GM18520 (cell line): ENCODE measurements around the gene OLA1.

Source experiments
- ATAC-seq: cut with Tn5 transposase; IDR thresholded peaks from one replicate; pipeline ENCODE4 v1.9.1; 2021; ENCODE audit not compliant: unreplicated experiment

OLA1 gene

DNA sequence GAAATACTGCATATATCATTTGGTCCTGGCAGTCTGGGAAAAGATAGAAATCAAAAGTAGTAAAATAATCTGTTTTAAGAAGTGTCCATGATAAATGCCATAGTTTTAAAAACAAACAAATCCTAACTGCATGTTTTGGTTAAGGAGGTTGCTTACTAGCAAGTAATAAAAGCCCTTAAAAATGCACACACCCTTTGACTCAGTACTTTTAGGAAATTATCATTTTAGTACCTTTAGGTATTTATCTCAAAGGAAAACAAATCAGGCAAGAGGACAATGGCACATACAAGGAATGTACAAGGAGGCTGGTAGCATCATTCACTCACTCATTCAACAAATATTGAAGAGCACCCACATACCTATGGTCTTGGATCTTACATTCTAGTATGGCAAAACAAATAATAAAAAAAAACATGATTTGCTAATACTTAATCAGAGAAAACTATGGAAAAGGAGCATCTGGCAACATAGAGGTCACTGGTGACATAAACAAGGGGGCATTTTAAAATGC, 67.6 kb downstream of the OLA1 start:
- ATAC-seq: no peak

GRCh38 chr2:174180165-174180724, 68.1 kb downstream of the OLA1 start:
- ATAC-seq: no peak

GRCh38 chr2:174177316-174177890, 70.9 kb downstream of the OLA1 start:
- no peak for ATAC-seq

DNA sequence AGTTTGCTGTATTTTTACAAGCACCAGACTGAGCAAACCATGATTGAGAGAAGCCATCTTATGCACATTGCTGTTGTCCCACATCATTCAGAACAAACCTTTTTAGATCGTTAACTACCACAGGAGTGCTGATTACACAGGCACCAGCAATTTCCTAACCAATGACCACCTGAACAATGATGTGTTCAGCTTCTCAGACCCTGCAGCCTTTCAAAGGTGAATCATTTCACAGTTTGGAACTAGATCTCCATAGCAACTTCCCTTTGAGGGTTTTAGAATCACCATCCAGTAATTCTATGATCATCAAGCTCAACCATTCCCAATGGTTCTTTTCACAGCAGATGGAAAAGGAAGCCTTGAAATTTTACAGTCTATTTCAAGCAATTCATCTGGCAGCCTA, 71.4 kb downstream of the OLA1 start:
- no peak for ATAC-seq

DNA sequence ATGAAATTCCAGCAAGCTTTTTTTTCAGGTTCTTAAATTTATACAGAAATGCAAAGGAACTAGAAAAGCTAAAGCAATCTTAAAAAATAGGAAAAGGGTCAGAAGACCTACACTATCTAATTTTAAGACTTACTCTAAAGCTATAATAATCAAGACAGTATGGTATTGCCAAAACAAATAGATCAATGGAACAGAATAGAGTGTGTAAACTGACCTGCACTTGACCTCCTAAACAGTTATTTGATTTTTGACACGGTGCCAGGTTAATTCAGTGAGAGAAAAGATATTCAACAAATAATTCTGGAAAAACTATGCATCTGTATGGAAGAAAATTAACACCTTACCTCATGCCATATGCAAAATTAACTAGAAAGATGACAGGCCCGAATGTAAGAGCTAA, 73.6 kb downstream of the OLA1 start:
- no peak for ATAC-seq

- no peak for ATAC-seq
Observed at GRCh38 chr2:174172802-174173355, 75.5 kb downstream of the OLA1 start.

- ATAC-seq: no peak
Observed at GRCh38 chr2:174171686-174172445, 76.5 kb downstream of the OLA1 start.

DNA sequence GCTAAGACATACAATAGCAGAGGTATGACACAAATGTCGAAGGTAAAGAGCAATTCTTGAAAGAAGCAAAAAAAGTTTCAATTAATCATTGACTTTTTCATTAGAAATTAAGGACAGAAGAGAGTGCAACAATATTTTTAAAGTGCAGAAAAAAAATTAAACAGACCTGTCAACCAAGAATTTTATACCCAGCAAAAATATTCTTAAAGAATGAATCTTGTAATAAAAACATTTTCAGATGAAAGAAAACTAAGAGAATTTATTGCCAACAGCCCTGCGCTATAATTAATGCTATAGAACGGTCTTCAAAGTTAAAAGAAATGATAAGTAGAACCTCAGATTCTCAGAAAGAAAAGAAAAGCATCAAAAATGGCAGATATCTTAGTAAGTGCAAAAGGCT, 79.0 kb downstream of the OLA1 start:
- ATAC-seq: no peak

- ATAC-seq: no peak
Observed at GRCh38 chr2:174166261-174166660, 82.1 kb downstream of the OLA1 start.

- ATAC-seq: no peak
Observed at GRCh38 chr2:174161490-174161889, 86.8 kb downstream of the OLA1 start.

DNA sequence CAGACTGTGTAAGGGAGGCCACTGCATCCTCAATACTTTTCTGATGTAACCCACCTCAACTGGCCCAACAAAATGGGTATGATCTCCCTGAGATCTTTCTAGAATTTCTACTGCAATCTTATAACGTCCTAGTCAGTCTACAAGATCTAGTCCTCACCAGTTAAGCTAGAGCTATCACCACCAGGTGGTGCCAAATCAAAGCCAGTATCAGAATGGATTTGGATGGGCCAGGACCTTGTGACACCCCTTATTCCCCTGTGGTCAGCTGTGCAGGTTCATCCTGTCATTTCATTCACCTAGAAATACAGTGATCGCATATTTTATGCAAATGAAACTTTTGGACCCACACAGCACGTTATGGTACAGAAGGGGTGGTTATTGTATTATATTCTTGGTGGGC, 90.3 kb downstream of the OLA1 start:
- no peak for ATAC-seq

DNA sequence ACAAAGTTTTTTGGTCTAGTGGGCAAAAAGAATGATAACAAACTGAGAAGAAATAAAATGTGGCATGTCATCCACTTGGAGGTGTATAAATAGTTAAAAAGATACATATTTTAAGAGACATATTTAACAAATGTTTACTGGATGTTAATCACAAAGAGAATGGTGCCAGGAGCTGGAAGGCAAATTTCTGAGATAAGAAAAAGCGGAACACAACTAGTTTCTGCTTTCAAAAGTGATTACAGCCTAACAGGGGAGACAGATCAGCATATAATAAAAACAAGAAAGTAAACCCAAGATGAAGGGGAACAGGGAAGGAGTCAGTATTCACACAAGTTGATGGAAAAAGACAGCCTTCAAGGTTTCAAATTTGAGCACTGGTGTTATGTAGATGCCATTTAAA, 91.3 kb downstream of the OLA1 start:
- no peak for ATAC-seq

DNA sequence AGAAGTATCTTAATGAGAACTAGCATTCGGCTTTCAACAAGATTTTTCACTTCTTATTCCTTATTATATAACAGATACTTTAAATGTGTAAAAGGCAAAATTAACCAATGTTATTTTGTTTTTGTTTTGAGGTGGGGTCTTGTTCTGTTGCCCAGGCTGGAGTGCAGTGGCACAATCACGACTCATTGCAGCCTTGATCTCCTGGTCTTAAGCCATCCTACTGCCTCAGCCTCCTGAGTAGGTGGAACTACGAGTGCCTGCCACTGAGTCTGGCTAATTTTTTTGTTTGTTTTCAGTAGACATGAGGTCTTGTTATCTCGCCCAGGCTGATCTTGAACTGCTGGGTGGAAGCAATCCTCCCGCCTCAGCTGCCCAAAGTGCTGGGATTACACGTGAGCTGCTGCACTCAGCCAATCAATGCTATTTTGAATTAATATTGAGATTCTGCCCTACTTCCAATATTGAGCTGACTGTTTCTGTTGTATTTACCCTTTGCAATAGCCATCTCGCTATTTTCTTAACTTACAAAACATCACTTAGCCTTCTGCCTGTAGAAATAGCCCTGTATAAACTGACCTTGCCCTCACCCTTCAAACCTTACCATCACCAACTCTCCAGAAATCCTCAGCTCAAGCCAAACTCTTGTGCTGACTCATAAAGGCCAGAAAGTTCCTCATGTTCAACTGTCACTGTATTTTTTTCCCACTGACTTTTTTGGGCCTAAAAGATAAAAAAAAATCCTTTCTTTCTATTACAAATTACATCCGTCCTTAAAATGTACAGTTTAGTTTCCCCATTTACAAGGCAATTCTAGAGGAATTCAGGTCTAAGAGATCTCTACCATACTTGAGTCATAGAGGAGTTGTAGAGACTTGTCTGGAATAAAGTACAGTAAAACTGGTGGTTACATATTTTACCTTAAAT, 94.3 kb downstream of the OLA1 start:
- ATAC-seq: no peak

GRCh38 chr2:174149530-174149929, 98.8 kb downstream of the OLA1 start:
- ATAC-seq: no peak

DNA sequence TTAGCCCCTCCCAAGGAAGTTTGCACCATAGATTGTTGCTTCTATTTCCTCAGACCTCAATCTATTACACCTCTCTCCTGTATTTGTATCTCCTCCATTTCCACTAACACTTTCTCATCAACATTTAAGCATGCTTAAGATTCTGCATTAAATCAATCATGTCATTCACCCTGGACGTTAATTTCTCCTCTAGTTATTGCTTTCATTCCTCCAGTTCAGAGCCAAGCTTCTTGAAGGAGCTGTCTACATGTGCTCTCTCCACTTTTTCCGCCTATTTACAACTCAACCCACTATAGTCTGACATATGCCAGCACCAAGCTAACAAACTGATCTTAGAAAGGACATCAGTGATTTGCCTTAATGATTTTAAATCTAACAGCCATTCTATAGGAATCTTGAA, 99.5 kb downstream of the OLA1 start:
- no peak for ATAC-seq

GRCh38 chr2:174145827-174146226, 102.5 kb downstream of the OLA1 start:
- ATAC-seq: no peak

GRCh38 chr2:174142290-174142689, 106.0 kb downstream of the OLA1 start:
- no peak for ATAC-seq

GRCh38 chr2:174138161-174138560, 110.2 kb downstream of the OLA1 start:
- ATAC-seq: no peak

DNA sequence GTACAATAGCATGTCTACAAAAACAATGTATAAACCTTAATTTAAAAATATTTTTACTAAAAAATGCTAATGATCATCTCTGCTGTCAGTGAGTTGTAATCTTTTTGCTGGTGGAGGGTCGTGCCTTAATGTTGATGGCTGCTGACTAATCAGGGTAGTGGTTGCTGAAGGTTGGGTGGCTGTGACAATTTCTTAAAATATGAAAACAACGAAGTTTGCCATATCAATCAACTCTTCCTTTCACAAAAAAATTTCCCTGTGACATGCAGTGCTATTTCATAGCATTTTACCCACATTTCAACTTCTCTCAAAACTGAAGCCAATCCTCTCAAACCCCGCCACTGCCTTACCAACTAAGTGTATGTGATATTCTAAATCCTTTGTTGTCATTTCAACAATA, 112.4 kb downstream of the OLA1 start:
- ATAC-seq: no peak

DNA sequence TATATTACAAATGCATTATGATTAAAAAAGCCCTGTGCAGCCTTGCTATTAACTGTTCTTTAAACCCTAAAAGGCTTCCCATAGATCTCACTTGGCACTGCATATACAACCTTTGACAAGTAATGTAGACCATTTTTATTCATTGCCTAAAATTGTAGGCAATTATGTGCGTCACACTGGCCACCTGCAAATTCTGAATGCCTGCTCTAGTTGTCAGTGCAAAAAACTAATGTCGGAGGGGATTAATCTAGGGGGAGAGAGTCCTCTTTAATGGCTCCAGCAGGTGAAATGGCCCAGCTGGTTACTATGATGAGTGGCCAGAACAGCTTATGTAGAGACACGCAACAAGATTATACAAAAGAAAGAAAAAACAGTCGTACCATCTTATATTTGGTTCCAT, 123.2 kb downstream of the OLA1 start:
- ATAC-seq: no peak

DNA sequence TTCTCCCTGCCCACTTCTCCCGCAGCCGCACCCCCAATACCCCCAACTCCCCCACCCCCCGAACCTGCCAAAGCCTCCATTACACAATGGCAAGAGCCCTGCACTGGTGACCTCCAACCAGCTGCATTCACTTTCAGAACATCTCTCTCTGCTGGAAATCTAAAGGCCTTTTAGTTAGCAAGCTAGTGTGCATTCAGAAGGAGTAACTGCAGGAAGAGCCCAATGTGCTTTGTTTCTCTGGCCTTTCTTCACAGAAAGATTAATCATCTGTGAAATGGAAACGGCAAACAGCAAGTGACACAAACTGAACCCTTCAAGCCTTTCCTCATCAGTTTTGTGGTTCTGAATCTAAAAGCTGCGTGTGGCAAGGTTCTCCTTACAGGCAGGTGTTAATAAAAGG, 124.2 kb downstream of the OLA1 start:
- ATAC-seq: no peak
